Endothelial cell of umbilical vein (primary cell): ENCODE results near the gene SUSD2. TPM values are rescaled to one million over a fixed set of nuclear protein-coding genes. Genes with fewer than 3 reads are reported as not detected.

Experiments
- BruUV-seq: library from RNA; stranded (reverse); fragments of 400-500 nt; replicated peaks from 2 replicates; lab custom pipeline; 2021; lab: Mats Ljungman, UMichigan
- CTCF ChIA-PET: fragments of 300-600, 350-600 bp; sonication (Branson Sonifier 250); formaldehyde crosslinking; loops from one replicate; lab custom pipeline; 2021; ENCODE audit warnings: antibody characterized with exemption, inconsistent platforms; lab: Charles Lee
- POLR2A ChIA-PET: fragments of 300-600, 350-600 bp; sonication (Branson Sonifier 250); formaldehyde crosslinking; loops from one replicate; lab custom pipeline; 2021; ENCODE audit warnings: antibody characterized with exemption, inconsistent platforms; lab: Charles Lee
- DNase-seq: peaks from one replicate; pipeline ENCODE4 v3.0.0-alpha.2; 2011; ENCODE audit warnings: low read depth, low spot score
- FAIRE-seq: peaks from 2 replicates; lab custom pipeline; 2011; peaks lifted over from hg19 to GRCh38; lab: Jason Lieb, UNC
- H2AFZ ChIP-seq: 2 replicates; pipeline ENCODE4 v1.6.0; 2012; ENCODE audit warnings: low read depth, low read length, control low read depth, inconsistent platforms
- H3K27ac ChIP-seq: 2 replicates; pipeline ENCODE4 v1.5.1; 2011; ENCODE audit warnings: low read depth, mild to moderate bottlenecking, control low read depth, low read length, moderate library complexity; ENCODE audit not compliant: insufficient read depth
- H3K27me3 ChIP-seq, 2 experiments: 2 replicates each; pipeline versions ENCODE4 v1.6.0 to v1.6.1; 2011; ENCODE audit warnings: low read length in 2 of 2, mixed read lengths in 1 of 2; ENCODE audit not compliant: control insufficient read depth in 2 of 2, insufficient read depth in 2 of 2
- H3K36me3 ChIP-seq, 2 experiments: 2 replicates in 1 of 2; 3 replicates in 1 of 2; pipeline ENCODE4 v1.5.1; 2011; ENCODE audit warnings: low read length in 2 of 2, mild to moderate bottlenecking in 1 of 2, moderate library complexity in 1 of 2; ENCODE audit not compliant: control insufficient read depth in 2 of 2, insufficient read depth in 2 of 2; ENCODE audit errors: extremely low read depth in 1 of 2
- H3K4me1 ChIP-seq: 3 replicates; pipeline ENCODE4 v1.5.1; 2011; ENCODE audit warnings: mild to moderate bottlenecking, low read length; ENCODE audit not compliant: control insufficient read depth, insufficient read depth; ENCODE audit errors: extremely low read depth
- H3K4me2 ChIP-seq: 2 replicates; pipeline ENCODE4 v1.6.1; 2011; ENCODE audit warnings: low read length, control low read depth, mixed read lengths; ENCODE audit not compliant: insufficient read depth
- H3K4me3 ChIP-seq, 3 experiments: fragments of 200-600 bp in 1 of 3; sonication (generic), shearing (Covaris generic) in 1 of 3; replicated peaks in 1 of 3; 2 replicates each; pipeline ENCODE4 v1.5.1; 2011 to 2016; ENCODE audit warnings: control low read depth in 3 of 3, low read length in 3 of 3, mild to moderate bottlenecking in 2 of 3, inconsistent platforms in 1 of 3, low read depth in 1 of 3, moderate library complexity in 1 of 3; ENCODE audit not compliant: insufficient read depth in 1 of 3
- H3K79me2 ChIP-seq: 2 replicates; pipeline ENCODE4 v1.6.0; 2012; ENCODE audit warnings: low read length, inconsistent platforms; ENCODE audit not compliant: control insufficient read depth, insufficient read depth
- H3K9ac ChIP-seq: replicated peaks from 2 replicates; pipeline ENCODE3; 2011; ENCODE audit warnings: low read length, control low read depth; ENCODE audit not compliant: insufficient read depth; ENCODE audit errors: extremely low read depth
- H3K9me1 ChIP-seq: replicated peaks from 3 replicates; pipeline ENCODE4 v1.6.0; 2011; ENCODE audit warnings: mild to moderate bottlenecking, low read length; ENCODE audit not compliant: control insufficient read depth, insufficient read depth; ENCODE audit errors: extremely low read depth
- H3K9me3 ChIP-seq: replicated peaks from 2 replicates; pipeline ENCODE4 v1.5.1; 2012; ENCODE audit warnings: low read length, inconsistent platforms; ENCODE audit not compliant: control insufficient read depth, insufficient read depth
- H4K20me1 ChIP-seq: replicated peaks from 2 replicates; pipeline ENCODE3; 2011; ENCODE audit warnings: mild to moderate bottlenecking, low read length; ENCODE audit not compliant: control insufficient read depth, insufficient read depth; ENCODE audit errors: extremely low read depth
- EZH2 ChIP-seq: IDR thresholded peaks from 2 replicates; pipeline ENCODE4 v1.6.1; 2012; ENCODE audit warnings: borderline replicate concordance, low read depth, mild to moderate bottlenecking, moderate library complexity, low read length, inconsistent platforms; ENCODE audit not compliant: severe bottlenecking
- GATA2 ChIP-seq: IDR thresholded peaks from 2 replicates; pipeline ENCODE4 v1.7.0; 2011; ENCODE audit warnings: low read depth, mild to moderate bottlenecking, moderate library complexity, mixed read lengths, low read length; ENCODE audit not compliant: insufficient read length, insufficient read depth
- JUN ChIP-seq: IDR thresholded peaks from 2 replicates; pipeline ENCODE4 v1.6.1; 2011; ENCODE audit warnings: borderline replicate concordance, low read depth; ENCODE audit not compliant: insufficient read length, insufficient read depth
- MYC ChIP-seq: IDR thresholded peaks from one replicate; pipeline ENCODE4 v1.6.1; 2011; ENCODE audit warnings: mild to moderate bottlenecking, low read depth, low read length
- POLR2A ChIP-seq: IDR thresholded peaks from 2 replicates; pipeline ENCODE4 v1.6.1; 2012; ENCODE audit warnings: low read depth, mild to moderate bottlenecking, control low read depth, low read length
- dilution Hi-C: fragments of 300-500 bp; cut with MboI; formaldehyde crosslinking; loops from one replicate; pipeline ENCODE4 v1.15.0; 2019; ENCODE audit warnings: low sequenced_read_pairs; ENCODE audit not compliant: extremely low pct_ligation_motif_present
- intact Hi-C: fragments of 100-400 bp; cut with micrococcal nuclease; formaldehyde crosslinking; loops from one replicate; pipeline ENCODE4 v1.10.0; 2022
- polyA plus RNA-seq, 4 experiments: library from polyadenylated mRNA; depleted of rRNA in 3 of 4; stranded (reverse) in 3 of 4; unstranded in 1 of 4; fragments of >200 nt; gene quantifications; 2 replicates each; pipeline versions ENCODE4 v1.2.1 to v1.2.3, GENCODE V29; 2011 to 2012; ENCODE audit warnings: missing spikeins in 1 of 4
- total RNA-seq: library from RNA; stranded (reverse); gene quantifications from 2 replicates; pipeline ENCODE4 v1.2.3, GENCODE V29; 2021

SUSD2 gene
- total and polyA plus RNA-seq, 2 donors (not counting 3 experiments of a cell fraction or from before 2014, with no cell fraction given), result 0.26 to 0.27 TPM

DNA sequence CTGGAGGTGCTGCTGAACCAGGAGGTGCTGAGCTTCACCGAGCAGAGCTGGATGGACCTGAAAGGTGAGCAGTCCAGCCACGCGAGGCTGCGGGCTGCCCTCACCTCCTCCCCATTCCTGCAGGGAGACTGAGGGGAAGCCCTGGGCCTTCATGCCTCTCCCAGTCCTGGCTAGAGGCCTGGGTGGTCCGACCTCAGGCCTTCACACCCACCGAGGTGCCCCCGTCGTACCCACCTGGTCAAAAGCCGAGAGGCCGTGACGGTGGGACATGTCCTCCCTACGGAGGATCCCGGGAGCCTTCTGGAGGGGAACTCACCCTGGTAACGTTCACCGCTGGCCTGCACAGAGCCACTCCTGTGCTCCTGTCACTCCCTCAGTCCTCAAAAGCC is 5.1 kb downstream of the SUSD2 start:
- no peak for FAIRE-seq
- no TSS peak for BruUV-seq

DNA sequence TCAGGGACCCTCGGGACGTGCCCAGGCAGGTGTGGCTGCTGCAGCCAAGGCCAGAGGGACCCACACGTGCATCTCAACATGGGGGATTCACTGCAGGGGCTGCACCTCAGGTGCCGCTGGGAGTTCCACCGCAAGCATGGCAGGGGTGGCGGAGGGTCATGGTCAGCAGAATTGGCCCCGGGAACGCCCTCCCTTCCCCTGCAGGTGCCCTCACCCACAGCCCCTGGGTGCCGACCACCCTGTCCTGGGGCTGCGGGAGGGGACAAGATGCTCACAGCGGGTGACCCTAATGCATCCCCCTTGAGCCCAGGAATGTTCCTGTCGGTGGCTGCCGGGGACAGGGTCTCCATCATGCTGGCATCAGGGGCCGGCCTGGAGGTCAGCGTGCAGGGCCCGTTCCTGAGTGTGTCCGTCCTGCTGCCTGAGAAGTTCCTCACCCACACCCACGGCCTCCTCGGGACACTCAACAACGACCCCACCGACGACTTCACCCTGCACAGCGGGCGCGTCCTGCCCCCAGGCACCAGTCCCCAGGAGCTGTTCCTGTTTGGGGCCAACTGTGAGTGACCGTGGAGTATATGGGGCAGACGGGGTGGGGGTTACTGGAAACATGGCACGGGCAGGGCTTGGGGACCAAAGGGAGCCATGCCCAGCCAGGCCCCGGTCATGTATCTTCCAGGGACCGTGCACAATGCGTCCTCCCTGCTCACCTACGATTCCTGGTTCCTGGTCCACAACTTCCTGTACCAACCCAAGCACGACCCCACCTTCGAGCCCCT is 5.8 kb downstream of the SUSD2 start:
- Histone ChIP-seq H3K4me3 (no peak overlapping the region), H3K4me2 (no peak overlapping the region), H3K27ac (no peak overlapping the region), H3K9me3 (no peaks in the 10 kb centered on the region), H4K20me1 (no peaks in the 10 kb centered on the region), H2AFZ (no peak overlapping the region), H3K9me1 (no peaks in the 10 kb centered on the region), H3K4me1 (peaks cover 9% of the 10 kb centered on the region), H3K27me3 (no peaks in the 10 kb centered on the region), H3K9ac (no peak overlapping the region), H3K36me3 (no peaks in the 10 kb centered on the region), H3K79me2 (no peaks in the 10 kb centered on the region)
- DNase-seq (no peak), FAIRE-seq (no peak)
- ChIA-PET POLR2A (no interaction called here), CTCF (no interaction called here)
- dilution Hi-C loops, result no loop called here
- intact Hi-C loops, result loop anchor here (10.0 kb wide), 1 partner anchor 338 kb away; no protein-coding TSS in a partner anchor
- no TSS peak for BruUV-seq
- TF ChIP-seq EZH2 (no peak), POLR2A (no peak)

More for the DNA sequence above, 5.1 kb downstream of the SUSD2 start:
- H3K4me3 ChIP-seq, result no peak overlapping the region
- no peaks in the 10 kb centered on the region for H3K9me1 ChIP-seq
- H3K9me3 ChIP-seq, result no peaks in the 10 kb centered on the region
- ChIA-PET POLR2A (no interaction called here), CTCF (no interaction called here)
- no peak overlapping the region for H3K4me2 ChIP-seq
- peaks cover 9% of the 10 kb centered on the region for H3K4me1 ChIP-seq
- no peak overlapping the region for H2AFZ ChIP-seq
- no peaks in the 10 kb centered on the region for H3K36me3 ChIP-seq
- no peak overlapping the region for H3K9ac ChIP-seq
- H4K20me1 ChIP-seq, result no peaks in the 10 kb centered on the region
- no peak for DNase-seq
- TF ChIP-seq JUN (no peak), MYC (no peak), GATA2 (no peak)
- dilution Hi-C loops (no loop called here), intact Hi-C loops (loop anchor here (10.0 kb wide), 1 partner anchor 338 kb away; no protein-coding TSS in a partner anchor)
- no peak overlapping the region for H3K27ac ChIP-seq
- H3K79me2 ChIP-seq, result no peaks in the 10 kb centered on the region
- no peaks in the 10 kb centered on the region for H3K27me3 ChIP-seq
